ENCODE results near the gene IL10RB.

The IL10RB gene

DNA sequence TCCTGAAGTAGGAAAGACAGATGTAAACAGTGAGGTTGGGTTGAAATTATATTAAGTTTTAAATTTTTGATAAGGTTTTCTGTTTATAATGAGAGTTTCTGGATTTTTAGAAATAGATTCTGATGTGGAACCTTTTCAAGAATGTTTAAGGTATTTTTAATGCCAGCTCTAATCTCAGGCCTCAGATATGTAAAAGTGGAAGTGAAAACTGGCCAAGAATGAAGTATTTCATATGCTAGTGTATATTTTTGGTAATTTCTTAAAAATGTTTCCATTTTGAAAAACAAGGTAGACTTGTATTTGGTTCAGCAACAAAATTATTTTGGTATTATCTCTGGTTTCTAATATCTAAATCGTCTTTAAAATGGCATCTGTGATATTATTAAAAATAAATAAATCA lies 73.0 kb downstream of the IL10RB start:
- DNase-seq, result no peak

DNA sequence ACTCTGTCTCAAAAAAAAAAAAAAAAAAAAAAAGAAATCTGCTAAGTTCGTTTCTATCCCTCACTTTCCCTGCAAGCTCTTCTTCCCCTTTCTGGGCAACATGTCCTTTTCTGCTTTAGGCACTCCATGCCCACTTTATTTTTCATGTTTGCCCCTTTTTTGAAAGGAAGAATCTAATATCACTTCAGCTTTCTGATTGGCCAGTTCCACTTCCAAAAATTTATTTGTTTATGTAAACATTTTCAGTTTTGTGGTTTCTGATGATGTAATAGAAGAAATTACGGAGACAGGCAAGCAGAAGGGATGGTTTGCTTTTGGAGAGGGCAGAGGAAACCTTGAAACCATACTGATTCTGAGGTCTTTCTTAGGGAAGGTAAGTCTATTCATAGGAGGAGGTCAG lies 73.8 kb downstream of the IL10RB start:
- no peak for DNase-seq

DNA sequence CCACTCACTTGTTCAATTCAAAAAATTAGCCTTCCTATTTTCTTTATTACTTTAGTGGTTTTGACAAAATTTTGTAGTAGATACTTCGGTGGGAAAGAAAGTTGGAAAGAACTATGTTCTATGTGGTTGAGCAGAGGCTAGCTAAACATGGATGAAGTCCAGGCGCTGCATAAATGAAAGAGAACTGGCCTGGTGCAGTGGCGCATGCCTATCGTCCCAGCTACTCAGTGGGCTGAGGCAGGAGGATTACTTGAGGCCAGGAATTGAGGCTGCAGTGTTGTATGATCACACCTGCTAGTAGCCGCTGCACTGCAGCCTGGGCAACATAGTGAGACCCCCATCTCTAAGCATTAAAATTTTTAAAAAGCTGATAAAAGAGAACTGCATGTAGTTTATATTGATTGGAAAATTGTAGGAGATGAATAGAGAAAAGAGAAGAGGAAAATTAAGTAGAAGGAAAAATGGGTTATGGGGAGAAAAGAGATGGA lies 79.6 kb downstream of the IL10RB start:
- no peak for DNase-seq
